ENCODE results near the gene NSL1.
A peak's percentile ranks its signal among the peaks of the same experiment; 100 is the strongest.
"Not testable (repeated sequence)": the region's sequence is repeated elsewhere in the genome, so short reads cannot be mapped to it uniquely, and the experiment has no call there.

Gene NSL1

GRCh38 chr1:212791676-212792395 is at the start of gene NSL1, which contains the start of gene TATDN3:
Gene NSL1 (minus strand): TSS chr1:212791777. CDS start chr1:212791763, 14 bp downstream.
Gene TATDN3 (plus strand): TSS chr1:212791894. CDS start chr1:212791922, 28 bp downstream.
- DNase-seq = peak; percentile 95

- DNase-seq = no peak
Measured at GRCh38 chr1:212838145-212838544, 46.6 kb upstream of the NSL1 start.

GRCh38 chr1:212833211-212834207 is 41.9 kb upstream of the NSL1 start:
- not testable (repeated sequence) for DNase-seq

- no peak for DNase-seq
Measured at GRCh38 chr1:212828395-212828794, 36.8 kb upstream of the NSL1 start.

- no peak for DNase-seq
Measured at GRCh38 chr1:212827831-212828278, 36.3 kb upstream of the NSL1 start.

- no peak for DNase-seq
Measured at GRCh38 chr1:212827171-212827776, 35.7 kb upstream of the NSL1 start.

- no peak for DNase-seq
Measured at GRCh38 chr1:212825798-212826452, 34.3 kb upstream of the NSL1 start.

GRCh38 chr1:212824201-212824600 is 32.6 kb upstream of the NSL1 start:
- DNase-seq = no peak

- no peak for DNase-seq
Measured at GRCh38 chr1:212822956-212823355, 31.4 kb upstream of the NSL1 start.

GRCh38 chr1:212820969-212821368 is 29.4 kb upstream of the NSL1 start:
- no peak for DNase-seq

GRCh38 chr1:212819726-212820125 is 28.1 kb upstream of the NSL1 start:
- no peak for DNase-seq

- DNase-seq = peak; percentile 93
Measured at GRCh38 chr1:212816567-212817278, 25.1 kb upstream of the NSL1 start.

- peak; percentile 98 for DNase-seq
Measured at GRCh38 chr1:212814537-212815334, 23.2 kb upstream of the NSL1 start.

- no peak for DNase-seq
Measured at GRCh38 chr1:212805767-212806166, 14.2 kb upstream of the NSL1 start.

GRCh38 chr1:212797681-212798080 is 6.1 kb upstream of the NSL1 start:
- no peak for DNase-seq

- no peak for DNase-seq
Measured at GRCh38 chr1:212794561-212795014, 3.0 kb upstream of the NSL1 start.

GRCh38 chr1:212792396-212792908 is 875 bp upstream of the NSL1 start:
- DNase-seq = peak; percentile 15

GRCh38 chr1:212791261-212791675 is 309 bp downstream of the NSL1 start:
- DNase-seq = peak; percentile 91

- no peak for DNase-seq
Measured at GRCh38 chr1:212785871-212786270, 5.7 kb downstream of the NSL1 start.

- DNase-seq = no peak
Measured at GRCh38 chr1:212783976-212784375, 7.6 kb downstream of the NSL1 start.

Measured in NCI-H69 (cell line).